ENCODE results near the gene SMIM1. TPM values are rescaled to one million over a fixed set of nuclear protein-coding genes. Genes with fewer than 3 reads are reported as not detected.

SMIM1 gene
- total and polyA plus RNA-seq, 2 of the 4 experiments (the other 2 are of a cell fraction), result 0.90 to 3.4 TPM

GRCh38 chr1:3729594-3730542, 42.7 kb upstream of the SMIM1 start:
- no peak overlapping the region for H3K9ac ChIP-seq (ENCODE audit: low read depth, low read length)
- H3K18ac ChIP-seq (ENCODE audit: low read depth, low read length), result no peak overlapping the region
- H3K4me1 ChIP-seq (ENCODE audit: control insufficient read depth, insufficient read depth, low read length), result no peaks in the 10 kb centered on the region
- H3K36me3 ChIP-seq (ENCODE audit: control insufficient read depth, insufficient read depth, low read length), result no peaks in the 10 kb centered on the region
- H2BK20ac ChIP-seq (ENCODE audit: low read depth, low read length), result no peak overlapping the region
- H4K20me1 ChIP-seq (ENCODE audit: insufficient read depth, low read length), result no peaks in the 10 kb centered on the region
- CTCF ChIA-PET, result no interaction called here
- no peak overlapping the region for H2AK5ac ChIP-seq (ENCODE audit: low read depth, low read length)
- no peaks in the 10 kb centered on the region for H3K79me1 ChIP-seq (ENCODE audit: low read depth in 1 of 2, low read length in 2 of 2)
- H2BK5ac ChIP-seq (ENCODE audit: low read depth, low read length, poor library complexity, severe bottlenecking), result no peak overlapping the region
- no peak overlapping the region for H3K4me3 ChIP-seq (ENCODE audit: insufficient read depth, low read depth, low read length)
- H3K56ac ChIP-seq (ENCODE audit: extremely low read depth, insufficient read depth, low read length), result no peak overlapping the region
- H3K9me1 ChIP-seq (ENCODE audit: insufficient read depth, low read length), result no peaks in the 10 kb centered on the region
- no peak overlapping the region for H3K4me2 ChIP-seq (ENCODE audit: low read depth, low read length)
- no peak overlapping the region for H2AK9ac ChIP-seq (replicated peaks; ENCODE audit: low read depth, low read length, poor library complexity)
- no TSS peak for BruUV-seq (replicated peaks)
- H4K91ac ChIP-seq (ENCODE audit: insufficient read depth, low read depth, low read length), result no peak overlapping the region
- ATAC-seq (ENCODE audit: low read depth) (no peak), DNase-seq (no peak)
- dilution Hi-C loops (cut with HindIII; ENCODE audit: low sequenced_read_pairs, unreplicated experiment), result no loop called here
- no peak overlapping the region for H2BK120ac ChIP-seq (ENCODE audit: low read depth, low read length)
- H3K4ac ChIP-seq (ENCODE audit: low read depth, low read length), result no peak overlapping the region
- H2AFZ ChIP-seq (replicated peaks; ENCODE audit: low read length, poor library complexity), result no peak overlapping the region
- intact Hi-C loops (cut with micrococcal nuclease), result loop anchor here (10.0 kb wide), 2 partner anchors 165 to 235 kb away; no protein-coding TSS in a partner anchor
- no peak overlapping the region for H3K14ac ChIP-seq (replicated peaks; ENCODE audit: low read depth, low read length)
- no peak overlapping the region for H3K27ac ChIP-seq (ENCODE audit: insufficient read depth, low read length)
- H4K8ac ChIP-seq (ENCODE audit: low read depth in 2 of 2, low read length in 2 of 2), result no peak overlapping the region
- no peak overlapping the region for H3K23ac ChIP-seq (ENCODE audit: low read depth, low read length)
- POLR2A ChIA-PET (ENCODE audit: unreplicated experiment), result no interaction called here
- no peak for TF ChIP-seq USF2 (IDR thresholded peaks at IDR 0.05; ENCODE audit: low read depth, low read length)
- TF ChIP-seq CEBPB (IDR thresholded peaks at IDR 0.05; ENCODE audit: low read depth, low read length), result no peak
- H3K9me3 ChIP-seq (ENCODE audit: control insufficient read depth, insufficient read depth, low read length), result no peaks in the 10 kb centered on the region
- in situ Hi-C loops (cut with MboI; ENCODE audit: low sequenced_read_pairs), result no loop called here
- no peaks in the 10 kb centered on the region; the same call in 1 of the 2 replicates for H3K27me3 ChIP-seq (ENCODE audit: control insufficient read depth, insufficient read depth, low read length)
- H2BK15ac ChIP-seq (ENCODE audit: low read depth, low read length), result no peak overlapping the region
- H4K5ac ChIP-seq (ENCODE audit: low read depth, low read length), result no peak overlapping the region
- 82% methylated on average over 7 of the region's 32 CpGs; no CpG with 5 or more reads in 1 of the 2 experiments for WGBS, 2 experiments (ENCODE audit: extremely low coverage in 2 of 2, insufficient read length in 1 of 2)
